ENCODE measurements around the gene ADGRF3.
"Not testable (repeated sequence)": the region's sequence is repeated elsewhere in the genome, so short reads cannot be mapped to it uniquely, and the experiment has no call there.

The ADGRF3 gene

DNA sequence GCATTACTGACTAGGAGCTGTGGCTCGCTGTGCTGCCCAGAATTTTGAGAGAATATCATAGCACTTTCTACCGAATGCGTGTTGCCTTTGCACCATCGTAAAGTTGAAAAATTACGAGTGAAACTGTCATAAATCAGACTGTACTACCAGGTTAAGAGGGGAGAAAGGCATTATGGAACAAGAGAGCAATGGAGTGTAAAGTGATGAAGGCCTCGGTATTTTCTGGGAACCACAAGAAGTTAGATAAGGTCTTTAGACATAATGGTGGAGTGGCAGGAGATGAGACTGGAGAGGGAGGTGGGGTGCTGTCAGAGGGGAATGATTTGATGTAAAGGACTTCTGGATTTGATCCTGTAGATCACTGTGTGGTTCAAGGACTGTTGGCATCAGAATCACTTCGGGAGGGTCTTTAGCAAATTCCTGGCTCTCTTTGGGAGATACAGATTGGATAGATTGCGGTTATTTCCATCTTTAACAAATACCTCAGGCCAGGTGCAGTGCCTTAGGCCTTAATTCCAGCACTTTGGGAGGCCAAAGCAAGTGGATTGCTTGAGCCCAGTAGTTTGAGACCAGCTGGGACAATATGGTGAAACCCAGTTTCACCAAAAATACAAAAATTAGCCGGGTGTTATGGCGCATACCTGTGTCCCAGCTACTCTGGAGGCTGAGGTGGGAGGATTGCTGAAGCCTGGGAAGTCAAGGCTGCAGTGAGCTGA is 4.9 kb upstream of the ADGRF3 start:
- no peak for DNase-seq

DNA sequence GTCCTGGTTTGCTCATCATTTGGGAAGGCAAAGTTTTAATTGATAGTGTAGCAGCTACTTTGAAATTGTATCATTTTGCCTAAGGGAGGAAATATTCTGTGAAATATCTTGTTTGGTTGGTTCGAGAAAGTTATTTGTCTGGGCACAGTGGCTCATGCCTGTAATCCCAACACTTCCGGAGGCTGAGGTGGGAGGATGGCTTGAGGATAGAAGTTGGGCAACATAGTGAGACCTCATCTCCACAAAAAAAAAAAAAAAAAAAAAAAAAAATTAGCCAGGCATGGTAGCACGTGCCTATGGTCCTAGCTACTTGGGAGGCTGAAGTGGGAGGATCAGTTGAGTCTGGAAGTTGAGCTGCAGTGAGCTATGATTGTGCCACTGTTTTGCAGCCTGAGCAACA is 3.1 kb upstream of the ADGRF3 start:
- DNase-seq = no peak

DNA sequence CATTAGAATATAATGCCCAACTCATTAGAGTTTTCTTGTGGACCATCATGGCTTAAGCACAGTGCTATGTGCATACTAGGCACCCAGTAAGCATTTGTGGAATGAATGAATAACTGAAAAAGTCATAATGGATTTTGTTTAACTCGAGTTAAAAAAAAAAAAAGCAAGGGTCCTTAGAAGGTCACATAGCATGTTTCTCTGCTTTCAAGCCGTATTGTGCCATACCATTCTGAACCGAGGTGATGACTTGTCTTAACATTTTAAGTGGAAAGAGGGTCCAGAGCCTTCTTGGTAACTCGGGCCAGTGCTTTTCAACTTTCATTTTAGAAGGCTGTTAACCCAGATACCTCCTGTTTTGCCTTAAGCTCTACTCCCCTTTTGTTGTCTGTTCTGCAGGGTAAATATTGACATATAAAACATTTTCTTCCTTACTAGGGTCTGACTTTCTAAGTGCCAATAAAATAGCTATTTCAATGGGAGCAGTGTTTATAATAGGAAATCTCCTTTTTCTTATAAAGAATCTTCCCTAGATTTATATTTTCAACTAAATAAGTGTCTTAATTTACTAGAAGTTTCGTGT is 787 bp upstream of the ADGRF3 start:
- no peak for DNase-seq

DNA sequence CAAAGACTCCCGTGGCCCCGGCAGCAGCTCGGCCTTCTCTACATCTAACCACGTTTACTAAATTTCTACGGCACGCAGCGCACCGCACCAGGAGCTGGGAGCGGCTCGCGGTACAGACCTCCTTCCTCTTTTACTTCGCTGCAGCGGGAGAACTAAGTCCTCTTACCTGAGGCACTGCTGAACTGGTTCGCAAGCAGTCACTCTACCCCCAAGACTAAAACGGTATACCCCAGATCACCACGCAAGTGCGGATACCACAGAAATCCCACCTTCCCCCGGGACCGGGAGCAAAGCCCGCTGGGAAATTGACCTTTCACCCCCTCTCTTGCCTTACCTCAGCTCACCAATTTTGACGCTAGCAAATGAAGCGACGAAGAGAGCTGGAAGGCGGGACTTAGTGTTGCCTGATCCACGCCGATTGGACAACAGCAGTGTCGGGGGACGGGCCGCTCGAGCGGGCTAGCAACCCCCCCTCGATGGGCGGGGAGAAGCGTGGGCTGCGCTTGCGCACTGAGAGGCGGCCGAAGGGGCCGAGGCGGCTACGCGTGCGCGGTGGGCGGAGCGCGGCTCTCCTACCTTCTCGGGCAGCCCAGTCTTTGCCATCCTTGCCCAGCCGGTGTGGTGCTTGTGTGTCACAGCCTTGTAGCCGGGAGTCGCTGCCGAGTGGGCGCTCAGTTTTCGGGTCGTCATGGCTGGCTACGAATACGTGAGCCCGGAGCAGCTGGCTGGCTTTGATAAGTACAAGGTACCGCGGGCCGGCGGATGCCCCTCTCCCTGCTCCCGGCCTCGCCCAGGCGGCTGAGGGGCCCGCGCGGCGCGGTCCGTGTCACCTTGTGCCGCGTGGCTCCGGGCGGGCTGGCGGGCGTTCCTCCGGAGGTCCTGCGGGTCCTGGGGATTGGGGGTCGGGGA is 790 bp downstream of the ADGRF3 start, which contains the start of gene SELENOI:
Gene SELENOI (plus strand): TSS at position 599 of the 909 bp plus-strand sequence. CDS start 90 bp downstream, at position 689.
- peak; percentile 97 to 98 for DNase-seq

DNA sequence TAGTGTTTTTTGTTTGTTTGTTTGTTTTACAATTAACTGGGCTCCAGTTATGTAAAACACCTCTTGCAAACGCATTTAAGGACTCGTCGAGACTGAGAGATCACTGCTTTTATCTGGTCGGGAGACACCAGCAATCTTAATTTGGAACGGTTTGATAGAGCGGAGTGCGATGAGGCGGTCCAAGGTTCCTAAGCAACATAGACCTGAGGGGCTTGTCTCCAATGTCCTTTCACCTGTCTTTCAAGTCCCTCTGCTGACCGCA is 1.4 kb downstream of the ADGRF3 start:
- no peak for DNase-seq

DNA sequence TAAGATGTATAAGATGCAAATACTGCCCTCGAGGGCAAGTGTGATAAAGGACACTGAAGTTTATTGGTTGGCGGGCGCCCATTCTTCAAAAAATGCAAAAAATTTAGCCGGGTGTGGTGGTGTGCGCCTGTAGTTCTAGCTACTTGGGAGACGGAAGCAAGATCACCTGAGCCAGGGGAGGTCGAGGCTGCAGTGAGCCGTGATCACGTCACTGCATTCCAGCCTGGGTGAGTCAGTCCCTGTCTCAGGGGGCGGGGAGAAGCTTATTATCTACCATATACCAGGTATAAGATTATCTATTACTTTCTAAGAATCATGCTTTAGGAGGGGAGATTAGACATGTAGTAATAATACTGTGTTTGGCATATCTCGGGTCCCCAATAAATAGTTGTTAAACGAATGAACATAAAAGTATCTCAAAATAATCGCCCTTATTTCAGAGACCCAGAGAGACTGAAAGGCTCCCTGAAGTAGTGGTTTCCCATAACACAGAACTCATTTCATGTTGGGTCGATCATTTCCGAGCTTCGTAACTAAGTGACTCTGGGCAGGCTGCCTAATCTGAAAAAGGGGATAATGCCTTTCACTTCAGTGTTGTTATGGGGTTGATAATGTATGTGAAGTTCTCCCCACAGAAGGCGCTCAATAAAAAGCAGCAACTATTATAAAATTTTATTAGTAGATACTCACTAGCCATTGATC is 1.9 kb downstream of the ADGRF3 start:
- no peak for DNase-seq

DNA sequence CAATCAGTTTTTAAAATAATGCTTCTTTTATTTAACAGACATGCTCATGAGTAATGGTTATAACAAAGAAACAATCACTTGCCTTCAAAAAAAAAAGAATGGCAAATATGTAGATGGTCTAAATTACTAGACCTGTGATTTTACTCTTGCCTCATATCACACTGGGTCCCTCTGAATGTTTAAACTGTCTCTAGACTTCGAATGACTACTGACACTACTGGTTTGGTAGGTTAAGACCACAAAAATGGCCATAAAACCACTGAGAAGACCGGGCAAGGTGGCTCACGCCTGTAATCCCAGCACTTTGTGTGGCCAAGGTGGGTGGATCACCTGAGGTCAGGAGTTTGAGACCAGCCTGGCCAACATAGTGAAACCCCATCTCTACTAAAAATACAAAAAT is 5.8 kb downstream of the ADGRF3 start:
- DNase-seq = no peak

DNA sequence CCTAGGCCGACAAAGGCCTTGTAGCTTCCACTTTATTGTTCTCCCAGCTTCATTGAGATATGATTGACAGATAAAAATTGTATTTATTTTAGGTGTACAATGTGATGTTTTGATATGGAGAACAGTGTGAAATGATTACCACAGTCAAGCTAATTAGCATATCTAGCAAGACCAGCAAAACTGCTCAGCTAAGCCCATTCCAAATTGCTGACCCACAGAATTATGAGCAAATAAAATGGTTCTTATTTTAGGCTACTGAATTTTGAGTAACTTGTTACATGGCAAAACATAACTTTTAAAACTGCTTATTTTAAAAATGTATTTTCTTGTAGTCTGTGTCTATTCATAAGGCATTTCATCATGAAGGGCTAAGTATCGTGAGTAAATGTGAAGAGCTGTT is 9.3 kb downstream of the ADGRF3 start:
- DNase-seq = no peak

DNA sequence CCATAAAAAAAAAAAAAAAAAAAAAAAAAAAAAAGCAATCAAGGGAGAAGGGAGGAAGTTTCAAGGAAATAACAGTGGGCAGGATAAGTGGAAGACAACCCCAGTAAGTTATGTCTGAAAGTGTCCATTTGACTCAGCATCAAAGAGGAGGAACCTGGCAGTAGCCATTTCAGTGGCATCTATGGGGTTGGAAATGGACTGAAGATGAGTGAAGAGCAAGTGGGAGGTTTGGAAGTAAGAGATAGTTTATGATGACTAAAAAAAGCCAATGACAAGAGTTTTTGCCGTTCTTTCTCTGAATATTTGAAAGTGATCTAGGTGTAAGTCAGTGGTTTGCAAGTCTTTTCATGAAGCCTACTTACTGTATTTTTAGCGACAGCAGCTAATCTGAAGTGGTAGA is 9.9 kb downstream of the ADGRF3 start:
- DNase-seq = no peak

DNA sequence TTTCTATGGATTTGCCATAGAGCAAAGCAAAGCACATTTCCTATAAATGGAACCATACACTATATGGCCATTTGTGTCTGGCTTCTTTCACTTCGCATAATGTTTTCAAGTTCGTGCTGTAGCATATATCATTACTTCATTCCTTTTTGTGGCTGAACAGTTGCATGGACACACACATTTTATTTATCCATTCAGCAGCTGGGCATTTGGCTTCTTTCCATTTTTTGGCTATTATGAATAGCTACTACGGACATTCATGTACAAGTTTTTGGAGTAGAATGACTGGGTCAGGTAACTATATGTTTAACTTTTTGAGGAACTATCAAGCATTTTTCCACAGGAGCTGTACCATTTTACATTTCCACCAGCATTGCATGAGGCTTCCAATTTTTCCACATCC is 11.4 kb downstream of the ADGRF3 start:
- no peak for DNase-seq

DNA sequence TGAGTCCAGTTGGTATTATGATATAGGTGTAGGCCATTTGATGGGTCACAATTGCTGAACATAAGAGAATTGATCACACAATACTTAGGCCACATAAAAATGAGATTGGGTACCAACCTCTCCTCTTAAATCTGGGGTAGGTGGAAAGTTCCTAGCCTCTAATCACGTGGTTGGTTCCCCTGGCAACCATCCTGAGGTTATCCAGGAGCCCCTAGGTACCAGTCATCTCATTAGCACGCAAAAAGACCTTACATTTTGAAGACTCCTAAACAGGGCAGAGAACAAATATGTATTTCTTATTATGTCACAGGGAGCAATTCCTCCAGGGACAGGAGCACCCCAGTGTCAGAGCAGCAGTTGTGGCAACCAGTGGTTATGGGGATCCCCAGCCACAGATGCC is 13.3 kb downstream of the ADGRF3 start:
- DNase-seq = no peak

DNA sequence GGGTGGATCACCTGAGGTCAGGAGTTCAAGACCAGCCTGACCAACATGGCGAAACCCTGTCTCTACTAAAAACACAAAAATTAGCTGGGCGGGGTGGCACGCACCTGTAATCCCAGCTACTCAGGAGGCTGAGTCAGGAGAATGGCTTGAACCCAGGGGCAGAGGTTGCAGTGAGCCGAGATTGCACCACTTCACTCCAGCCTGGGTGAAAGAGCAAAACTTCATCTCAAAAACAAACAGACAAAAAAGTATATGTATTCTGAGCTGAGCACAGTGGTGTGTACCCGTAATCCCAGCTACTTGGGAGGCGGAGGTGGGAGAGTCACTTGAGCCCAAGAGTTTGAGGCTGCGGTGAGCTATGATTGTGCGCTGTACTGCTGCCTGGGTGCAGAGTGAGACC is 15.3 kb downstream of the ADGRF3 start:
- not testable (repeated sequence) for DNase-seq

DNA sequence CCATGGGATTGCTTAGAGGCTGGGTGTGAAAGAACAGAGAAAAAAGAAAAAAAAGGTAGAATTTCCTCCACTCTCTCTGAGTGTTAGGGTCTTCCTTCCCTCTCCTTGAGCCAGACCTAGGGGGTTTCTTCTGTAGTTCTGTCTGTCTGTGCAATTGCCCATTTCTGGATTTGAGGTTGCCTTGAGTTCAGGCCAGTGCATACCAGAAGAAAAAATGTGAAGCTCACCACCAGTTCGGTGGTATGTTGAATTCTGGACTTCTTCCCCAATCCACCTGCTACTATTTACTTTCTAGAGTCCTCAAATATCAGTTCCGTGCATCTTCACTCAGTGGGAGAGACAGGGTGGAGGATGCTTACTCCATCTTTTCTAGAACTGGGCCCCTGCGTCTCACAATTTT is 16.0 kb downstream of the ADGRF3 start:
- no peak for DNase-seq

DNA sequence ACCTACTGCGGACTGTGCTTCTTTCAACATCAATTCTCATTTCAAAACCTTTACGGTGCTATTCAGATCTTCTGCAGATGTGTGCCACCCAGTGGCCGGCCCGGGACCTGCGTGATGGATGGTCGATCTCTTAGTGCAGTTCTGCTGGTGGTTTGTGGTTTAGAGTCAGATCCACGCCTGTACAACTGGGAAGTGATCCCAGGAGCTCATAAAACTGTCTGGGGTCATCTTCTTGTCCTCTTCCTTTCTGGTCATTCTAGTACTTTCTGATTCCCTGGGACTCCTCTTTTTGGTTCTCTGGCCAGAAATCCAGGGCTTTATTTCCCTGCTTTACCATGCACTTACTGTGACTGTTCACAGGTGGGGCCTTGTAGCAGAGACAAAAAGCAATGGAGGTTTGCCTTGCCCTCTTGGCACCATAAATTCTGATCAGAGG is 16.5 kb downstream of the ADGRF3 start:
- peak; percentile 90 to 91 for DNase-seq

DNA sequence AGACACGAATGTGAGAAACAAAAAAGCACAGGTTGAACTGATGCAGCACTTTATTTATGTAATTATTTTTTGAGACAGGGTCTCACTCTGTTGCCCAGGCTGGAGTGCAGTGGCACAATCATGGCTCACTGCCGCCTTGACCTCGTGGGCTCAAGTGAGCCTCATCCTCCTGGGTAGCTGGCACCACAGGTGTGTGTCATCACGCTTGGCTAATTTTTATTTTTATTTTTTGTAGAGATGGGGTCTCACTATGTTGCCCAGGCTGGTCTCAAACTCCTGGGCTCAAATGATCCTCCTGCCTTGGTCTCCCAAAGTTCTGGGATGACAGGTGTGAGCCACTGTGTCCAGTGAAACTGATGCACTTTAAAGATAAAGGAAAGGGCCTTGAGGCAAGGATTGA is 17.5 kb downstream of the ADGRF3 start:
- not testable (repeated sequence) for DNase-seq

DNA sequence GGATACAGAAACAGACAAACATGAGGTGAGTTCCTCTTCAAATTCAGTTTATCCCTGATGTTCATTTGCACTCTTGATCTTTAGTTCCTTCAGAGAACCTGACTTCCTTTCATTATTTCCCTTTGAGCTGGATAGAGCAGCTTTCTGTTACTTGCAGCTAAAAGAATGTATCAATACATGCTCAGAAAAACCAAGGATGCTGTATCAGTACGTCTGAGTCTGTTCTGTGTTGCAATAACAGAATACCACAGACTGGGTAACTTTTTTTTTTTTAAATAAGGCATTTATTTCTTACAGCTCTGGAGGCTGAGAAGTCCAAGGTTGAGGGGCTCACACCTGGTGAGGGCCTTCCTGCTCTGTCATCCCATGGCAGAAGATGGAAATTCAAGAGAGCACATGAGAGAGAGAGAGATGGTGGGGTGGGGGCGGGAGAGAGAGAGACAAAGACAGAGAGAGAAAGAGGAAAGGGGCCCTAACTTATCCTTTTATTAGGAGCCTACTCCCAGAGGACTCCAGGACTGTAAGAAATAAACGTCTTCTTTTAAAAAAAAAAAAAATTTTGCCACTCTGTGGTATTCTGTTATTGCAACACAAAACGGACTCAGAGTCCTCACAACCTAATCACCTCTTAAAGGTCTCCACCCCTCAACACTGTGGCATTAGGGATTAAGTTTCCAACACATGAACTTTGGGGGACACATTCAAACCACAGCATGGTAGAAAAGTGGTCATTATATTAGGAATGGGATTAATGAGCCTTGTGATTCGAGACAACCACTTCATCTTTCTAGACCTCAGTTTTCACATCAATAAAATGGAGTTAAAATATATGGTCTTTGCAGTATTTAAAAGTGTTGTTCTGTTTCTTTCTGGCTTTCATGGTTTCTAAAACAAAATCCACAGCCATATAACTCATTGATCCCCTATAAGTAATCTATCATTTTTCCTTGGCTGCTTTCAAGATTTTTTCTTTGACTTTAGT is 19.0 kb downstream of the ADGRF3 start:
- peak; percentile 83 to 88 for DNase-seq

DNA sequence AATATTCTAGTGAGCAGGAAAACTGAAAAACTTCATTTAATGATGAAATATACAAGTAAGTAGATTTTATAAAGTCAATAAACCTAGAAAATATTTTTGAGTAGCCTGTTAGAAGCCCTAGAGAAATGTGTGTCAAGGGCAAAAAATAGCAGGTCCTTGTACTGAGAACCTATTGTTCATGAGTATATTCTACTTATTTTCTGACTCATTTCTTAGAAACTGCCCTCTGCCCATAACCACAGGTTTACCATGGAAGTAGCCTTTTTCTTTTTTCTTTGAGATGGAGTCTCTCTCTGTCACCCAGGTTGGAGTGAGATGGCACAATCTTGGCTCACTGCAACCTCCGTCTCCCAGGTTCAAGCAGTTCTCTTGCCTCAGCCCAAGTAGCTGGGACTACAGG is 20.1 kb downstream of the ADGRF3 start:
- DNase-seq = no peak

DNA sequence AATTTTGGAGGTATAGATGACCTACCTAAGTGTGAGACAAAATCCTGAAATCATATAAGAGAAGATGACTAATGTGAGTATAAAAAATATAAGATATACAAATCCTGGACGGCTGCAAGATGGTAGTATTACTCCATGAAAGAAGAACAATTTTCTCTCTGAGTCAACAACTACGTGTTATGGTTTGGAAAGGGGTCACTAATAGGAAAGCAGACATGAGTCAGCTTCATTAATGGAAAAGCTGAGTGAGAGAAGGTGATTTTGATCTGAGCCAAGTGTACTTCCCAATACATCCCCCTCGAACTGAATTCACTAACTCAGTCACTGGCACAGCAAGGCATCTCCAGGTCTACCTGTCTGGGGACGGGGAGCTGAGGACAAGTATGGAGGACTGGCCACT is 20.7 kb downstream of the ADGRF3 start:
- no peak for DNase-seq

DNA sequence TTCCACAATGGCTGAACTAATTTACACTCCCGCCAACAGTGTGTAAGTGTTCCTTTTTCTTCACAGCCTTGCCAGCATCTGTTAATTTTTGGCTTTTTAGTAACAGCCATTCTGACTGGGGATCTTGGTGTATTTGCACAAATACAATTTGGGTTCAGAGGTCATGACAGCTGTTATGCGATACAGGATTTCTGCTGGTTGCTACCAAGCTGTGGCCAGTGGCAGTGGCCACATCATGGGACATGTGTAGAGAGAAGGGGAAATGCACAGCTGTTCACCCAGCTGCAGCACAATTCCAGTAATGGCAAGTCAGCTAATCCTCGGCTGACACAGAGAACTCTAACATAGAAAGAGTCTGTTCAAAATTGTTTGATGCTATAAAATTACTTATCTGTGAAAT is 21.7 kb downstream of the ADGRF3 start:
- peak; percentile 25 to 34 for DNase-seq

DNA sequence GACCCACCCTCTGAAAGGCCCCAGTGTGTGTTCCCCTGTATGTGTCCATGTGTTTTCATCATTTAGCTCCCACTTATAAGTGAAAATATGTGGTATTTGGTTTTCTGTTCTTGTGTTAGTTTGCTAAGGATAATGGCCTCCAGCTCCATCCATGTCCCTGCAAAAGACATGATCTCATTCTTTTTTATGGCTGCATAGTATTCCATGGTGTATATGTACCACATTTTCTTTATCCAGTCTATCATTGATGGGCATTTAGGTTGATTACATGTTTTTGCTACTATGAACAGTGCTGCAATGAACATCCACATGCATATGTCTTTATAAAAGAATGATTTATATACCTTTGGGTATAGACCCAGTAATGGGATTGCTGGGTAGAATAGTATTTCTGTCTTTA is 22.1 kb downstream of the ADGRF3 start:
- DNase-seq = not testable (repeated sequence)

DNA sequence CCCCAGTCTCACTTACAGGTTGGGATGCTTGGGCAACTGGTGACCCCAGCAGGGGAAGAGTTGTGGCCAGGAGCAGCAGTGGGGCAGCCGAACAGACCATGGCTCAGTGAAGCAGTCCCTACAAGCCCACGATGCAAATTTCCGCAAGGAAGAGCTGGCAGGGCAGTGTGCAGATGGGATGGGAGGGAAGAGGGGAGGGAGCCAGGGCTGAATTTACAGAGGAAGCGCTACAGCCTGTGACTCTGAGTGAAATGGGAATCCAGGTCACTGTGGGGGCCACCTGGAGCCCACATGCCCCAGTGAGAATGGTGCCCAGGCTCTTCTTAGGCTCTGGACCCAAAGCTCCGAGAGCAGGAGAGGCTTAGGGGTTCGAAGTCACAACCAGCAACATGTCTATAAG is 27.6 kb downstream of the ADGRF3 start:
- no peak for DNase-seq
